WTC11 (cell line): ENCODE measurements around the gene RUFY3. TPM values are rescaled to one million over a fixed set of nuclear protein-coding genes. Genes with fewer than 3 reads are reported as not detected.
A peak's percentile ranks its signal among the peaks of the same experiment; 100 is the strongest.
"Not testable (repeated sequence)": the region's sequence is repeated elsewhere in the genome, so short reads cannot be mapped to it uniquely, and the experiment has no call there.

Experiments
- ATAC-seq: fragments of 200-7000 bp; cut with Tn5 transposase; 2 replicates; pipeline ENCODE4 v1.10.0; 2021; ENCODE audit warnings: mild to moderate bottlenecking, moderate library complexity
- CTCF ChIA-PET: fragments of 300-600 bp; sonication (Branson Sonifier 250); formaldehyde crosslinking; loops from one replicate; lab custom pipeline; 2021; ENCODE audit warnings: antibody characterized with exemption; lab: Charles Lee
- POLR2A ChIA-PET: fragments of 350-600 bp; sonication (Branson Sonifier 250); formaldehyde crosslinking; loops from one replicate; lab custom pipeline; 2021; ENCODE audit warnings: antibody characterized with exemption; lab: Charles Lee
- DNase-seq: peaks from one replicate; pipeline ENCODE4 v3.0.0; 2021; ENCODE audit warnings: low spot score
- H3K27ac Mint-ChIP-seq: 2 replicates; pipeline ENCODE4 v1.8.0; 2021; ENCODE audit warnings: mixed read lengths
- H3K27me3 Mint-ChIP-seq: 2 replicates; pipeline ENCODE4 v1.8.0; 2021; ENCODE audit warnings: low read depth, mild to moderate bottlenecking, moderate library complexity, mixed read lengths
- H3K36me3 Mint-ChIP-seq: 2 replicates; pipeline ENCODE4 v1.8.0; 2021; ENCODE audit warnings: mixed read lengths
- H3K4me1 Mint-ChIP-seq: 2 replicates; pipeline ENCODE4 v1.8.0; 2022; ENCODE audit warnings: mixed read lengths
- H3K4me3 Mint-ChIP-seq: 2 replicates; pipeline ENCODE4 v1.8.0; 2021; ENCODE audit warnings: mild to moderate bottlenecking, moderate library complexity, mixed read lengths
- H3K9me3 Mint-ChIP-seq: 2 replicates; pipeline ENCODE4 v1.8.0; 2021; ENCODE audit warnings: mixed read lengths
- ATF2 ChIP-seq: sonication (generic); formaldehyde crosslinking; IDR thresholded peaks from 2 replicates; pipeline ENCODE4 v1.8.1; 2022; ENCODE audit warnings: low read depth, missing genetic modification reagents, borderline replicate concordance
- CTCF ChIP-seq: fragments of 200-600 bp; IDR thresholded peaks from 2 replicates; pipeline ENCODE4 v1.8.0; 2022; ENCODE audit warnings: antibody characterized with exemption
- HMGA2 ChIP-seq: fragments of 250-450 bp; sonication (Bioruptor Pico); IDR thresholded peaks from 2 replicates; pipeline ENCODE4 v1.4.0; 2021; ENCODE audit warnings: mild to moderate bottlenecking, moderate library complexity
- IRF2 ChIP-seq: sonication (generic); formaldehyde crosslinking; IDR thresholded peaks from 2 replicates; pipeline ENCODE4 v1.8.0; 2022; ENCODE audit warnings: low read depth, missing genetic modification reagents, borderline replicate concordance
- STAT6 ChIP-seq: sonication (generic); formaldehyde crosslinking; conservative IDR thresholded peaks from 2 replicates; pipeline ENCODE4 v1.8.1; 2023; ENCODE audit warnings: mild to moderate bottlenecking, low read depth, missing genetic modification reagents, moderate library complexity
- ZMAT4 ChIP-seq: fragments of 250-450 bp; sonication (Bioruptor Pico); IDR thresholded peaks from 2 replicates; pipeline ENCODE4 v1.9.0; 2021; ENCODE audit warnings: mild to moderate bottlenecking
- ZNF396 ChIP-seq: fragments of 250-450 bp; sonication (Bioruptor Pico); IDR thresholded peaks from 2 replicates; pipeline ENCODE4 v1.8.0; 2021; ENCODE audit warnings: mild to moderate bottlenecking, moderate library complexity, borderline replicate concordance
- ZNF671 ChIP-seq: fragments of 250-450 bp; sonication (Bioruptor Pico); IDR thresholded peaks from 2 replicates; pipeline ENCODE4 v1.8.0; 2021; ENCODE audit warnings: mild to moderate bottlenecking
- total RNA-seq: library from RNA; stranded (reverse); gene quantifications from 3 replicates; pipeline ENCODE4 v1.2.3, GENCODE V29; 2021

The RUFY3 gene
- total RNA-seq, 1 experiment from 2014 or later, result 49.0 TPM

- H3K9me3 Mint-ChIP-seq, result no peaks in the 10 kb centered on the region
- DNase-seq (no peak), ATAC-seq (no peak)
- H3K4me1 Mint-ChIP-seq, result no peaks in the 10 kb centered on the region
- H3K27ac Mint-ChIP-seq, result no peak overlapping the region
- H3K27me3 Mint-ChIP-seq, result 0 out of 2 replicates have a peak, but pooled peaks cover 3% of the 10 kb centered on the region
- H3K36me3 Mint-ChIP-seq, result no peaks in the 10 kb centered on the region
- no peak overlapping the region for H3K4me3 Mint-ChIP-seq
- CTCF ChIA-PET, result interaction anchor here (1.4 kb wide), 1 partner anchor 79 kb away, joined by 3 read pairs; no protein-coding TSS in a partner anchor
- TF ChIP-seq ZMAT4 (CRISPR knock-in tag), result no peak
- POLR2A ChIA-PET, result no interaction called here
Observed at GRCh38 chr4:70680934-70681333, 40.8 kb upstream of the RUFY3 start.

- H3K4me1 Mint-ChIP-seq, result no peaks in the 10 kb centered on the region
- DNase-seq (no peak), ATAC-seq (no peak)
- 0 out of 2 replicates have a peak, but pooled peaks cover 3% of the 10 kb centered on the region for H3K27me3 Mint-ChIP-seq
- no peaks in the 10 kb centered on the region for H3K9me3 Mint-ChIP-seq
- ChIA-PET POLR2A (interaction anchor here (0.6 kb wide), 1 partner anchor 14 kb away, joined by 5 read pairs; no protein-coding TSS in a partner anchor), CTCF (no interaction called here)
- no peaks in the 10 kb centered on the region for H3K36me3 Mint-ChIP-seq
- no peak for TF ChIP-seq ATF2 (CRISPR knock-in tag)
- no peak for TF ChIP-seq ZNF671
- H3K27ac Mint-ChIP-seq, result no peak overlapping the region
- no peak overlapping the region for H3K4me3 Mint-ChIP-seq
Observed at GRCh38 chr4:70681704-70682103, 40.1 kb upstream of the RUFY3 start.

- H3K4me3 Mint-ChIP-seq, H3K27me3 Mint-ChIP-seq, H3K9me3 Mint-ChIP-seq, H3K27ac Mint-ChIP-seq, H3K36me3 Mint-ChIP-seq, H3K4me1 Mint-ChIP-seq, CTCF ChIA-PET, DNase-seq, ATAC-seq: not testable (repeated sequence)
- POLR2A ChIA-PET, result interaction anchor here (0.5 to 0.6 kb wide), 2 partner anchors 13 to 34 kb away, joined by 3 to 5 read pairs; no protein-coding TSS in a partner anchor
Observed at GRCh38 chr4:70682142-70682541, 39.6 kb upstream of the RUFY3 start.

GRCh38 chr4:70687392-70687791 is 34.4 kb upstream of the RUFY3 start:
- CTCF ChIA-PET, result interaction anchor here (0.6 to 1.3 kb wide), 5 partner anchors 11 to 306 kb away, joined by 3 to 4 read pairs (median 3); partner anchors contain the start of gene DCK
- Mint-ChIP-seq H3K4me3 (peak overlapping the region; percentile 94), H3K9me3 (no peaks in the 10 kb centered on the region), H3K27me3 (no peaks in the 10 kb centered on the region), H3K36me3 (peaks cover 20% of the 10 kb centered on the region), H3K27ac (peak overlapping the region; percentile 92), H3K4me1 (peaks cover 26% of the 10 kb centered on the region)
- TF ChIP-seq ATF2 (CRISPR knock-in tag) (no peak), STAT6 (CRISPR knock-in tag) (no peak), HMGA2 (no peak), IRF2 (CRISPR knock-in tag) (no peak), CTCF (no peak), ZNF396 (CRISPR knock-in tag) (no peak)
- DNase-seq (no peak), ATAC-seq (no peak)
- POLR2A ChIA-PET, result interaction anchor here (1.1 kb wide), 1 partner anchor 17 kb away, joined by 5 read pairs; no protein-coding TSS in a partner anchor
